Adrenal gland (tissue), 5 donors: Measurements from ENCODE around the gene C2CD3.

Experiments
- CTCF ChIP-seq, 6 experiments: fragments of 450-650 bp in 4 of 6; fragments of 200-600 bp in 2 of 6; sonication (generic) in 1 of 6; IDR thresholded peaks; 1 replicate in 5 of 6; 2 replicates in 1 of 6; pipeline versions ENCODE4 v1.5.1 to v1.8.0; 2016 to 2021; ENCODE audit warnings: antibody characterized with exemption in 6 of 6, mild to moderate bottlenecking in 2 of 6, moderate library complexity in 1 of 6
- POLR2A ChIP-seq, 2 donors: fragments of 450-650 bp; IDR thresholded peaks; one replicate each; pipeline ENCODE4 v1.6.1; 2017; ENCODE audit warnings: antibody characterized with exemption in 2 of 2, mild to moderate bottlenecking in 2 of 2, moderate library complexity in 1 of 2
- donor health status: DM: no; HTN: no; CAD: no.

- TF ChIP-seq CTCF (IDR thresholded peaks at IDR 0.05) (no peak), POLR2A (IDR thresholded peaks at IDR 0.05) (no peak)
Observed at GRCh38 chr11:74102321-74102720, 68.5 kb downstream of the C2CD3 start.
